Effector memory CD8-positive, alpha-beta T cell (primary cell): ENCODE measurements around the gene TRIM45.
"Not testable (repeated sequence)": the region's sequence is repeated elsewhere in the genome, so short reads cannot be mapped to it uniquely, and the experiment has no call there.

ENCODE experiments used
- ATAC-seq: fragments of 150-1000 bp; cut with Tn5 transposase; replicated peaks from 2 replicates; pipeline ENCODE4 v1.10.0; 2021; ENCODE audit warnings: mild to moderate bottlenecking, moderate library complexity
- DNase-seq, 3 experiments: peaks; one replicate each; pipeline ENCODE4 v3.0.0; 2021
- H3K27ac Mint-ChIP-seq, 2 donors: one replicate each; pipeline ENCODE4 v1.8.0; 2022; ENCODE audit warnings: mild to moderate bottlenecking in 2 of 2, mixed read lengths in 2 of 2, moderate library complexity in 2 of 2
- H3K27me3 Mint-ChIP-seq, 2 donors: one replicate each; pipeline ENCODE4 v1.8.0; 2022; ENCODE audit warnings: mixed read lengths in 2 of 2
- H3K36me3 Mint-ChIP-seq: one replicate; pipeline ENCODE4 v1.8.0; 2022; ENCODE audit warnings: mild to moderate bottlenecking, moderate library complexity, mixed read lengths; ENCODE audit not compliant: insufficient read depth
- H3K4me1 Mint-ChIP-seq, 2 donors: one replicate each; pipeline ENCODE4 v1.8.0; 2022; ENCODE audit warnings: low read depth in 2 of 2, mixed read lengths in 2 of 2
- H3K4me3 Mint-ChIP-seq, 2 donors: one replicate each; pipeline ENCODE4 v1.8.0; 2022; ENCODE audit warnings: mild to moderate bottlenecking in 2 of 2, mixed read lengths in 2 of 2, moderate library complexity in 2 of 2
- H3K9me3 Mint-ChIP-seq, 2 donors: one replicate each; pipeline ENCODE4 v1.8.0; 2022; ENCODE audit warnings: mixed read lengths in 2 of 2
- total RNA-seq, 9 experiments: gene quantifications; one replicate each; lab custom pipeline; 2026; lab: John Stamatoyannopoulos, UW

TRIM45 gene, protein sequence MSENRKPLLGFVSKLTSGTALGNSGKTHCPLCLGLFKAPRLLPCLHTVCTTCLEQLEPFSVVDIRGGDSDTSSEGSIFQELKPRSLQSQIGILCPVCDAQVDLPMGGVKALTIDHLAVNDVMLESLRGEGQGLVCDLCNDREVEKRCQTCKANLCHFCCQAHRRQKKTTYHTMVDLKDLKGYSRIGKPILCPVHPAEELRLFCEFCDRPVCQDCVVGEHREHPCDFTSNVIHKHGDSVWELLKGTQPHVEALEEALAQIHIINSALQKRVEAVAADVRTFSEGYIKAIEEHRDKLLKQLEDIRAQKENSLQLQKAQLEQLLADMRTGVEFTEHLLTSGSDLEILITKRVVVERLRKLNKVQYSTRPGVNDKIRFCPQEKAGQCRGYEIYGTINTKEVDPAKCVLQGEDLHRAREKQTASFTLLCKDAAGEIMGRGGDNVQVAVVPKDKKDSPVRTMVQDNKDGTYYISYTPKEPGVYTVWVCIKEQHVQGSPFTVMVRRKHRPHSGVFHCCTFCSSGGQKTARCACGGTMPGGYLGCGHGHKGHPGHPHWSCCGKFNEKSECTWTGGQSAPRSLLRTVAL
- 0.39 to 4.2 (median 1.1) reads per million in 9 experiments for total RNA-seq

- no peaks in the 10 kb centered on the region for H3K9me3 Mint-ChIP-seq
- no peaks in the 10 kb centered on the region for H3K36me3 Mint-ChIP-seq
- DNase-seq (peak; percentile 73 to 76 (median 75)), ATAC-seq (peak; percentile 84)
- H3K27ac Mint-ChIP-seq, result peak within 1 kb of the TSS; percentile 65 to 71
- H3K4me3 Mint-ChIP-seq, result peak within 1 kb of the TSS; percentile 81 to 84
- H3K27me3 Mint-ChIP-seq, result no peaks in the 10 kb centered on the region
- H3K4me1 Mint-ChIP-seq, result peaks cover 3 to 4% of the 10 kb centered on the region in 2 donors
Observed at GRCh38 chr1:117121589-117122329, at the start of gene TRIM45. Gene TRIM45, minus strand, starts transcription at chr1:117121749. Its CDS starts 548 bp downstream, at chr1:117121201.

- DNase-seq, result no peak
- no peak for ATAC-seq
- H3K36me3 Mint-ChIP-seq, result no peaks in the 10 kb centered on the region
- no peak overlapping the region for H3K27ac Mint-ChIP-seq
- H3K4me1 Mint-ChIP-seq, result no peaks in the 10 kb centered on the region
- H3K9me3 Mint-ChIP-seq, result no peaks in the 10 kb centered on the region
- peaks cover 13 to 37% of the 10 kb centered on the region in 2 donors for H3K27me3 Mint-ChIP-seq
- no peak overlapping the region for H3K4me3 Mint-ChIP-seq
Observed at GRCh38 chr1:117169871-117170596, 48.5 kb upstream of the TRIM45 start.

DNA sequence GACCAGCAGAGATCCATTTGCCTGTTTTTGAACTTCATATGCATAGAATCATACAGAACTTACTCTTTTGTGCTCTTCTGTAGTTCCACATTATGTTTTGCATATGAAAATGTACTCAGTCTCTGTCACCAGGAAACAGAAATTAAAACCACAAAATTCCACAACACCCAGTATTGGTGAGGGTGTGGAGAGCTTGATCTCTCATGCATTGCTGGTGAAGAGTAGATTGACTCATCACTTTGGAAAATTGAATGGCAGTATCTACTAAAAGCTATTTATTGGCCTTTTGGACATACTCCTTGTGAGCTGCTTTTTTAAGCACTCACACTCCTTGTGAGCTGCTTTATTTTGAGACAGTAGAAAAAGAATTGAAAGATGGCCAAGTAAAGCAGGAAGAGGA, 45.9 kb upstream of the TRIM45 start:
- Mint-ChIP-seq H3K4me3 (no peak overlapping the region), H3K9me3 (no peaks in the 10 kb centered on the region)
- no peak for ATAC-seq

GRCh38 chr1:117166076-117166475, 44.5 kb upstream of the TRIM45 start:
- DNase-seq (no peak), ATAC-seq (no peak)
- Mint-ChIP-seq H3K27me3 (peaks cover 28 to 33% of the 10 kb centered on the region in 2 donors), H3K4me1 (no peaks in the 10 kb centered on the region), H3K4me3 (no peak overlapping the region), H3K27ac (no peak overlapping the region), H3K9me3 (no peaks in the 10 kb centered on the region), H3K36me3 (no peaks in the 10 kb centered on the region)

More for the DNA sequence above, 45.9 kb upstream of the TRIM45 start:
- H3K27me3 Mint-ChIP-seq, result peaks cover 20 to 40% of the 10 kb centered on the region in 2 donors
- H3K27ac Mint-ChIP-seq, result no peak overlapping the region
- no peaks in the 10 kb centered on the region for H3K4me1 Mint-ChIP-seq
- DNase-seq, result no peak
- no peaks in the 10 kb centered on the region for H3K36me3 Mint-ChIP-seq

GRCh38 chr1:117164209-117164608, 42.7 kb upstream of the TRIM45 start:
- Mint-ChIP-seq H3K27me3 (peaks cover 39 to 46% of the 10 kb centered on the region in 2 donors), H3K27ac (no peak overlapping the region), H3K4me3 (no peak overlapping the region), H3K36me3 (no peaks in the 10 kb centered on the region), H3K4me1 (no peaks in the 10 kb centered on the region), H3K9me3 (no peaks in the 10 kb centered on the region)
- DNase-seq (no peak), ATAC-seq (no peak)

DNA sequence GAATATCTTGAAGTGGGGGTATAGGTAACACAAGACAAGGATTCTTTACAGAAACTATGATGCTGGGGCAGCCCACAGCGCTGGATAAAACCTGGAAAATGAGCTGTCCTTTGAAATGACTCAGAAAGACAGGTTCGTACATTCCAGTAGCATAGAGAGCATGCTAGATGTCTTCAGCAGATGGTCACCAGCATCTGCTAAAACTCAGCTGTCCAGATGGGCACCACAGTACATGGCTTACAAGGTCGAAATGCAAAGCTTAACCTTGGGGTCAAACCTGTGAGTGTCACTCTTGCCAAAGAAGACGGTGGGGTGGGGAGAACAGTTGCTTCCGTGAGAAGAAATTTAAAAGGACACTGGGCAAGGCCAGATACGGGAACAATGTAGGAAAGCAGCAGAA, 41.3 kb upstream of the TRIM45 start:
- Mint-ChIP-seq H3K27ac (no peak overlapping the region), H3K27me3 (peaks cover 46 to 59% of the 10 kb centered on the region in 2 donors), H3K4me1 (no peaks in the 10 kb centered on the region), H3K4me3 (no peak overlapping the region), H3K9me3 (no peaks in the 10 kb centered on the region), H3K36me3 (no peaks in the 10 kb centered on the region)
- no peak for ATAC-seq
- DNase-seq, result no peak

DNA sequence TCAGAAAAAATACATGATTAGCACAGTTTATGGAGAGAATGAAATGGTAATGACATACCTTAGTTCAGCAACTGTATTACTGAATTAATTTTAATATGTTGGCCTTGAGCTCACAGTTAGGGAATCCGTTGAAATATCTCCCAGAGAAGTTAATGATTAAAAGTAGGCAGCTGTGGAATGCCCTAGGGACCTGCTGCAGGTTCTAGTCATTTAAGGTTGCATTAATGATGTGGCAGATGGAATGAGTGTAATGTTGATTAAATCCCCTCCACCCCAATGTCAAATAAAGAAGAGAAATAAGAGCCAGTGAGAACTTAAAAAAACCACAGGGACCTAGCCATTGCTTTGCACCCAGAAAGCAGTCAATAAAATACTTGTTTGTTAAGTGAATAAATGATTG, 40.3 kb upstream of the TRIM45 start:
- H3K27me3 Mint-ChIP-seq, result peaks cover 54 to 56% of the 10 kb centered on the region in 2 donors
- no peaks in the 10 kb centered on the region for H3K36me3 Mint-ChIP-seq
- H3K4me3 Mint-ChIP-seq, result no peak overlapping the region
- no peaks in the 10 kb centered on the region for H3K9me3 Mint-ChIP-seq
- H3K27ac Mint-ChIP-seq, result no peak overlapping the region
- no peak for DNase-seq
- ATAC-seq, result no peak
- H3K4me1 Mint-ChIP-seq, result no peaks in the 10 kb centered on the region

GRCh38 chr1:117151305-117151704, 29.8 kb upstream of the TRIM45 start:
- H3K4me1 Mint-ChIP-seq, H3K4me3 Mint-ChIP-seq, H3K9me3 Mint-ChIP-seq, DNase-seq, H3K36me3 Mint-ChIP-seq, ATAC-seq, H3K27ac Mint-ChIP-seq: not testable (repeated sequence)
- peaks cover 9 to 13% of the 10 kb centered on the region in 2 donors for H3K27me3 Mint-ChIP-seq

- no peaks in the 10 kb centered on the region for H3K4me1 Mint-ChIP-seq
- ATAC-seq, result no peak
- no peaks in the 10 kb centered on the region for H3K9me3 Mint-ChIP-seq
- peaks cover 15 to 18% of the 10 kb centered on the region in 2 donors for H3K27me3 Mint-ChIP-seq
- H3K36me3 Mint-ChIP-seq, result no peaks in the 10 kb centered on the region
- H3K4me3 Mint-ChIP-seq, result no peak overlapping the region
- DNase-seq, result no peak
- no peak overlapping the region for H3K27ac Mint-ChIP-seq
Observed at GRCh38 chr1:117150316-117150715, 28.8 kb upstream of the TRIM45 start.

- ATAC-seq (no peak), DNase-seq (no peak)
- H3K4me1 Mint-ChIP-seq, result no peaks in the 10 kb centered on the region
- no peaks in the 10 kb centered on the region for H3K36me3 Mint-ChIP-seq
- no peak overlapping the region for H3K27ac Mint-ChIP-seq
- peaks cover 15 to 18% of the 10 kb centered on the region in 2 donors for H3K27me3 Mint-ChIP-seq
- no peaks in the 10 kb centered on the region for H3K9me3 Mint-ChIP-seq
- H3K4me3 Mint-ChIP-seq, result no peak overlapping the region
Observed at GRCh38 chr1:117147856-117148588, 26.5 kb upstream of the TRIM45 start.

DNA sequence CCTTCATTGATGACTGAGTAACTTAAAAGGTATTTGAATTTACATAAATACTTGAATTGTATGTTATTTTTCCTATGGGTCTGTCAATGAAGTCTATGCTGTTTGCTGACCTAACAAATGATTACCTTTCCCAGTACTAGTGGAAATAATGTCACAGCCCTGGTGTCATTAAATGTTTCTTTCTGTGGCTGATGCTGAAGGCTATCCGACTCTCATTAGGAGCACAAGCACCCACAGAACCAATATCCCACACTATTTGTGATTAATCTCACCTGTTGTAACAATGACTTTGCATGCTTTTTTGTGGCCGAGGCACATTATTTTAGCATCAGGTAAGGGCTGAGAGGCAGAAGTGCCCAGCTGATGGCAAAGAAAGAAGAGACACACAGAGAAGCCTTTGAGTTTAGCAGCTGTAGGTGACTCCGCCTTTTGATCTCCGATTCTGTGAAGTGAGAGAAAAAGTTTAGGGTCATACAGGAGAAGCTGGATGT, 25.8 kb upstream of the TRIM45 start:
- Mint-ChIP-seq H3K4me3 (no peak overlapping the region), H3K27me3 (peaks cover 15 to 18% of the 10 kb centered on the region in 2 donors), H3K27ac (no peak overlapping the region), H3K9me3 (no peaks in the 10 kb centered on the region), H3K4me1 (no peaks in the 10 kb centered on the region), H3K36me3 (no peaks in the 10 kb centered on the region)
- no peak for ATAC-seq
- no peak for DNase-seq

- Mint-ChIP-seq H3K9me3 (no peaks in the 10 kb centered on the region), H3K4me3 (no peak overlapping the region), H3K27ac (no peak overlapping the region), H3K36me3 (no peaks in the 10 kb centered on the region), H3K27me3 (peaks cover 15 to 18% of the 10 kb centered on the region in 2 donors), H3K4me1 (no peaks in the 10 kb centered on the region)
- DNase-seq, result no peak
- ATAC-seq, result no peak
Observed at GRCh38 chr1:117146575-117147340, 25.2 kb upstream of the TRIM45 start.
